Measurements from ENCODE around the gene GALC.
A peak's percentile ranks its signal among the peaks of the same experiment; 100 is the strongest.

GALC gene

DNA sequence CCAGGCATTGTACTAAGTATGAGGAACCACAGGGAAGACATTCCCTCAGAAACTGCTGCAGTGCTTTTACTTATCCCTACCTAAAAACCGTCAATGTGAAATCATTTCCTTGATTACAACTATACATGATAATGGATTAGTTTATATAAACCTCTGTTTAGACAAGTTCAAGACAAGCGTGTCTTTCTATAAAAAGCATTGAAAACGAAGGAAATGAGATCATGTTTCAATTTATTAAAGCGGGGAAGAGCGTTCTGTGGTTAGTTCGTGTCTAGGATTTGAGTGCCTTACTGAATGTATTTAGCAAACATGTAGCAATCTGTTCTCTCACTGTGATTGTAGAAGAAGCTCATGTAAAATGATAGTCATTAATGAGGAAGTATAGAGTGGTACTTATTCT, 37.5 kb downstream of the GALC start:
- DNase-seq (ENCODE audit: low read depth): no peak

DNA sequence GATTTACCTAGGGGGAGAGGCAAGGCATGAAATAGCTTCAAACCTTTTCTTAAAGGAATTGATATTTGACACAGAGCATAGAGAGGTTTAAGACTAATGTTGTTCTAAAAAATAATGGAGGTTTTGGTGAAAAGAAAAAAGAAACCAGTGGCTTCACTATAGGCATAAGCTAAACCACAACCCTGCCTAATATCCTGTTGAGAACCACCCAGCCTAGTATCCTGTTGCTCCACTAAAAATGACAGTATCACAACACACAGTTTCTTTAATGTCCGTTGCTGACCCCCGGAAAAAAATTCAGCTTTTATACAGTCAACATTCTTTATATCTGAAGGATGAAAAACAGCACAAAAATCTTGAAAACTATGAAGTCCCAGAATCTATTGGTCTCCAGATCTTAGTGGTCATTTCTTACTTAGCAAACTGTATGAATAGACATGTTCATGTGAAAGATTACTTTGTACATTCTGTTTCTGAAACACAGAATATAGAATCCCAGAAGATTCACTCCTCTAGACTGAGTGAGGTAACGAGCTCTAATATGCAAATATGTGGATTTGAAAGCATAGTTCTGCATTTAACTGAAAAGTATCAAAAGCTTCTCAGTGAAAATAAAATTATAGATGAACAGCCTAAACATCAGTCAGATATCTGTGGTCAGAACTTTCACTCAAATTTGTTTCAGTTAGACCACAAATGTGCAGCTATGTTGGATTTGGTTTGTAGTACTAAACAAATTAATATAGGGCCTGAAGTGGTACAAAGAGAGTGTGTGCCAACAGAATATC, 40.5 kb downstream of the GALC start:
- DNase-seq (ENCODE audit: low read depth): no peak

DNA sequence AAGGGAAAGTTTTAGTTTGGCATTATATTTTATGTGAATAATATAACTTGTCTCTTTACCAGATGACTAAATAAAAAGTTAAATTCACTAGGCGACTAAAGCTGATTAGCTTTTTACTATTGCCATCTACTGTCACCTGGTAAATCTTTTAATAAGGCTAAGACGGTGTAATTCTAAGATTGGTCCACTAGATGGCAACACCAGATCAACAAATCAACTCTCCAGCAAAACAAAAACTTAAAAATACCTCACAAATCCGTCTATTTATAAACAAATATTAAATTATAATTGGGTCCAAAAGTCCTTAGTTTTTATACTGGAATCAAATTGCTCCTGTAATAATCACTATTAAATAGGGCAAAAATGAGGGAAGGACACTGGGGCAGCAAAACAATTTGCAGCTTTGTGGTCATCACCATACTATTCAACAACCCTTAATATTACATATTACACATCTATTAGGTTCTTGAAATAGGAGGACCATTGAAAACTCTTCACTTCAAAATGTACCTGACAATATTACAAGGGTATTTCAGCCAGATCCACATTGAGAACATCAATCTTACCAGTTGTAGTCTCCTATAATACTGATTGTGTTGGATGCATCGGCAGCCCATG, 47.9 kb downstream of the GALC start:
- DNase-seq (ENCODE audit: low read depth): peak; percentile 21

DNA sequence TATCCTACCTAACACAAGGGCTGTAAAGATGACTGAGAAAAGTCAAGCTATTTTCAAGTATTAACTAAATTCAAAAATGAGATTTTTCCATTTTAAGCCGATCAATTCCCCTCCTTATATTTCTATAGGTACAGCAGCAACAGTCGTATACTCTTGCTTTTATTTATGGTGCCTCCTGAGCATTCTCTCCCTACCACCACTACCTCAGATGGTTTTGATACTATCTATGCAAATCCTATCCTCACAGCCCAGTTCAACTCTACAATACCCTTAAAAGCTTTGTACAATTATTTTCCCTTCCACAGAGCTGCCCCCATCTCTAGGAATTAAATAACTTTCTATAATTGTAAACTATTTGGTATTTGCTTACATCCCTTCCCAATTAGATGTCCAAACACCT, 52.1 kb downstream of the GALC start:
- DNase-seq (ENCODE audit: low read depth): no peak

DNA sequence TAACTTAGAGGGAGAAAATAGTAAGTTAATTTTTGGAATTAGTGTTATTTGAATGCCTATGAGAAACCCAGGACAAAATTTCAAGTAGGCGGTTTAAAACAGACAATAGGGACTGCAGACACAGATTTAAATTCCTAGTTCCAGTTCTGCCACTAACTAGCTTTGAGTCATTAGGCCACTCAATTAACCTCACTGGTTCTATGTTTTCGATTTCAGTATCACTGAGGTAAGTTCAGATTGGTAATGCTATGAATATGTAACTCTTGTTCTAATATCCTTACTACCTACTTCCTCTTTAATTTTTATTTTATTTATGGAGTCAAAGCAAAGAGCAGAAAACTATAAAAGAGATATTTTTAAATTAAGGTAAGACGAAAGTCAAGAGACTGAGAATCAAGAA, 52.6 kb downstream of the GALC start:
- no peak for DNase-seq (ENCODE audit: low read depth)

DNA sequence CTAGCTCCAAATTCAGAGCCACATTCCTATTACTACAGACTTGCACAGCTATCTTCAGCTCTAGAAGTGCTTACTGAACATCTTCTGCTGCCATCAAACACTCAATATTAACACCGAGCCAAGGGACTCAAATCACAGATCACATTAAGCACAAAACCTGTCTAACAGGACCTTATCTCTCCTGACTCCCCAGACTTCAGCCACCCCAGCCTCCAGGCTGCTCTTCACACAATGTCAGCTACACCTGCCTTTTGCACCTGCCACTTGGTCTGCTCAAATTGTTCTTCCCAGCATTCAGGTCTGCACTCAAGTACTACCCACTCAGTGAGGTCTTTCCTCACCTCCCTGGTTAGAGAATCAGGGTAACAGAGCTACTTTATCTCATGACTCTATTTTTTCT, 57.1 kb downstream of the GALC start:
- no peak for DNase-seq (ENCODE audit: low read depth)

DNA sequence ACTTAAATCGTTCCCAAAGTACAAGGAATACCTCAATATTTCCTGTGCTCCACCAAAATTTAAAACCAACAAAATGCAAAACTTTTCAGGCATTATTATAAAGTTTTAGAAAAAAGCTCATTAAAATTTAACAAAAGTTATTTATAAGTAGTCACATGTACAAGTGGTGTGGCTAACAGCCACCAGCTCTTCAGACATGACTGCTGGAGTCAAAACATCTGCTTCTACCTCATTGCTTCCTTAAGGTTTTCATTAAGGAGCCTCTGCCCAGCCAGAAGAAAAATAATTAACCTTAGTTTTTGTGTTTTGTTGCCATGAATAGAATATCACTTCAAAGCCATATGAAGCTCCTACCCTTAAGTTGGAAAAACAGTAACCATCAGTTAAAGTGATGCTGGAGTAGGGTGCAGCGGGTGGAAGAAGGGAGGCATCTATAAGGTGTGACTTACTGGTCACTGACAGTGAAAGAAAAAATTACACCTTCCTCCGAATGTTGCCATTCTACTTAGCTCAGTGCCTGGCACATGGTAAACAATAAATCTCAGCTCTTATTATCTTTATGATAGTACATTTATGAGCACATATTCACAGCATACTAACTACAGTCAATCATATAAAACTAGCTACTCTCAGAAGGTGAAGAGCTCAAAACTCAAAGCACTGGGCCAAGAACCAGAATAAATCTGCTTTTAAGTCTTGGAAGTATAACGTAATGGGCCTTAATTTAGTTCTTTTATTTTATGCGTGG, 57.7 kb downstream of the GALC start:
- peak; percentile 9 for DNase-seq (ENCODE audit: low read depth)

DNA sequence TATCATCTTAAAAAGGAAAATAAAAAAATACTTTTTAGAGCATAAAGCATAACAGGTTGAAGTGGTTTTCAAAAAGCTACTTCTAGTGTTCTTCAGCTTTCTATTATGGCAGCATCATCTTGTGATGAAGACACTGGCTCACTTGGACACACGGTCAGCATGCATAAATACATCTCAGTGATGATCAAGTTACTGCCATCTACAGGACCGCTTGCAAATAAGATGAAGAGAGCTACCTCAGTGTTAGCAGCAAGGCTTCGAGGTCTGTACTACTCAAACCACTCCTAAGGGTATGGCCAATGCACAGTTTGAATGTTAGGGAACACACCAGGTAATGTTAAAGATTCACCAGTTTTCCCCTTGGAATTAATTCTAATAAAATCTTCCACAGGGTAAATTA, 58.8 kb downstream of the GALC start:
- DNase-seq (ENCODE audit: low read depth): no peak

DNA sequence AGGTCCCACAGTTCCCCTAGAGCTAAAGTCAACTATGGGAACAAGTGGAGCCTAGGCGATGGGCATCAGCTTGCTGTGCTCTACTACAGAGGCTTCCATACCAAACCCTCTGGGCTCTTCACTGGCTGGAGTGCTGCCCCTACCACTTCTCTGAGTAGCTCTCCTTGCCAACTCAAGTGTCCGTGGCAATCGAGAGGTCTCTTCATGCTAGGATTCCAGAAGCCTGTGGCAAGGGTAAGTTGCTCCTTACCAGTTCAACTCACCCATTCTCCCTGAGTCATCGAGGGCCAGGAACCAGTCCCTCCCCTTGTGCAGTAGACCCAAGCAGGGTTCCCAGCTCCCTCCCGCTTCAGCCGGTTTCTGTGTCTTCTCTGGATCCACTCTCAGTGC, 76.1 kb downstream of the GALC start:
- DNase-seq (ENCODE audit: low read depth): no peak

DNA sequence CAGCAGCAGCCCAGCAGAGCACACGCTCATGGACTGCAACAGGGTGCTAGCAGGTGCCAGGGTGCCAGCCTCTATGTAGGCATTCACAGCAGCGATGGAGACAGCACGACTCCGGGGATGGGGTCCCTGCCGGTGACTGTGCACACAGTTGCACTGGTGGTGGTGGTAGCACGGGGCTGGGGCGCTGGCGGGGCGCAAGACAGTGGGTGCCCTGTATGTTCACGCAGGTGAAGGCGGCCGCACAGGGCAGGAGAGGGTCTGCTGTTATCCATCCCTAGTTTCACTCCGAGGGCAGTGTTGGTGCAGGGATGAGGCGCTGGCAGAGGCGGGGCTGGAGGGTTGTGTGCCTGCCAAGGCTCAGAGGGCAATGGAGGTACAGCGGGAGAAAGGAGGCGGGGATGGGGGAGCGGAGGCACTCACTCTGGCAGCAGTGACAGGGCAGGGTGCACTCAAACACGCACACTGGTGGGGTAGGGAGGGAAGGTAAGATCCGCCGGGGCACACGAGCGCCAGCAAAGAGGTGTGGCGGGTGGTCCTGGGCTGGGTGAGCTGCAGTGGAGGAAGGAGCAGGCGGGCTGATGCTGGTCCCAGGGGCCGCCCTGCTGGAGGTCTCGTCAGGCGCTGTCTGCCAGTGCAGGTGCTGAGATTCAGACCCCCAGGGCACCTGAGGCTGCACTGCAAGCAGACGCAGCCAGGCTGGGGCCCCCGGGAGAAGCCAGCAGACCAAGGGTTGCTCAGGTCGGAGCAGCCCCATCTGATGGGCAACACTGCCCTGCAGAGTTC, 76.7 kb downstream of the GALC start:
- no peak for DNase-seq (ENCODE audit: low read depth)

DNA sequence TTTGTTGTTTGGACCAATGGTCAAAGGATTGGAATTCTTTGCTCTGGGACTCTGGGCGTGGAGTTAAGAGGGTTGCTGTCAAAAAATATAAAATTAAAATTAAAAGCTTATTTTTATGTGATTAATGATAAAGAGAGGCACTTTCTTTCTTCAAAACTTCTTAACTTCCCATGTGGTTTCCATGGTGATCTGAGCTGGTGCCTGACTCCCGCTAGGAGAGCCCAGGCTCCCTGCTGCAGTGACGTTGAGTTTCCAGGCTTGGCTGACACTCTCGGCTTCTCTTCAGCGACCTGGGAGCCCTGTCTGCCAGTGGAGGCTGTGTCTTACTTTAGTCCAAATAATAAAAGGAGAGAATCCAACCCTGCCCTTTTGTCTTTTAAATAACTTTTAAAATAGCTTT, 84.4 kb downstream of the GALC start:
- no peak for DNase-seq (ENCODE audit: low read depth)

DNA sequence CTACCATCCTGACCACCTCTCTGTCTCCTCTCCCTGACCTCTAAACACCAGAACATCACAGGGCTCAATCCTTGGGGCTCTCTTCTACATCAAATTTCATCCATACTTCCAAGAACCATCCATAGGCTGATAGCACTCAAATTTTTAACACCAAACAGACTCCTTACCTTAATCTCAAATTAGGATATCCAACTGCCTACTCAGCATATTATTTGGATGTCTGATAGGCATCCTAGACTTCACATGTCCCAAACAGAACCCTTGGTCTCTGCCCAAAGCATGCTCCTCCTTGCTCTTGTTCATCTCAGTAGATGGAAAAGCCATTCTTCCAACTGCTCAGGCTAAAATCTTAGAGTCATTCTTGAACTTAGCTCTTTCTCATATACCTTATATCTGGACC, 91.3 kb downstream of the GALC start:
- DNase-seq (ENCODE audit: low read depth): no peak

DNA sequence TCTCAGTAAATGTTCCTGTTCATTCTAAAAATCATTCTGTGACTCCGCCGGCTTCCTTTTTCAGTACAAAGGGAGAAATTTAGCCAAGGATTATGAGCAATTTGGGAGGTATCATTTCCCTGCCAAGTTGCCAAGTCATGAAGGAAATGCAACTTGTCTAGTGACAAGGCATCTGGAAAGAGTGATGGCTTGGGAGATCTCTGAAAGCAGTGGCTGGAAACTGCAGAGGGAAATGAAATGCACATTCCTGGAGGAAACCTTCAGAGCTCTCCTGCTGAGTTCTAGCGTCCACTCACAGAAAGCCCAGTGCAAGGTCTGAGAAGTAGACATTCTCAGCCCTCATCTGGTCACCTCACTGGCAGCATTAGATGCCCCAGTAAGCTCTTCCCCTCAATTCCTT, 91.7 kb downstream of the GALC start:
- no peak for DNase-seq (ENCODE audit: low read depth)

DNA sequence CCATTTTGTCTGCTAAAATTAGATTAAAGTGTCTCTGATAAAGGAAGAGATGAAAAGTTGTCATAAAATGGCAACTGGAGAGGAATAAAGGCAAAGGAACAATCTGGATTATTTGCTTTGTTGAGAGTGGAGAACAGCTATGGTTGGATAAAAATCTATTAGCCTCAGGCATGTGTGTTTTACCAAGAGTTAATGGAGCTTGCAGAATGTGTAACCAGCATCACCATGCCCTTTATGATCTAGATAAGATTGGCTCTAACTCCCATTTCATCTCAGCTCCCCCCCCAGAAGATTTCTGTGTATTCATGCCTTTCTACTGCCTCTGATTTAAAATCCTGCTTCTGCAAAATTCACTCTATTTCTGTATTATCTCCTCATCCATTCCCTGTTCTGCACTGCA, 93.8 kb downstream of the GALC start:
- no peak for DNase-seq (ENCODE audit: low read depth)

DNA sequence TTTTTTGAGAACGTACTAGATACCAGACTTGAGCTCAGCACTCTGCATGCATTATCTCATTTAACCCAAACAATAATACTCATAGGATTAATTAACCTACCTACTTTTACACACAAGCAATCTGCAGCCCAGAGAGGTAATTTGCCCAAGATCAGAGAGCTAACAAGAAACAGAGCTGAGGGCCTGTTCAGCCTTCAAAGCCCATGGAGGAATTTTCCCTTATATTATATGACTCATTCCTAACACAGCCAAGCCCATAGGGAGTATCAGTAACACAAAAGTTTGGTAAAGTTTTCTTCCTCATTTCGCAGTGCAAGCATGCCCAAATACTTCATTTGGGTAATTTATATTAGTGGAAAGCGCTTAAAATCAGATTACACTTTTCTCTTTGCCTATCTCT, 94.7 kb downstream of the GALC start:
- DNase-seq (ENCODE audit: low read depth): no peak

DNA sequence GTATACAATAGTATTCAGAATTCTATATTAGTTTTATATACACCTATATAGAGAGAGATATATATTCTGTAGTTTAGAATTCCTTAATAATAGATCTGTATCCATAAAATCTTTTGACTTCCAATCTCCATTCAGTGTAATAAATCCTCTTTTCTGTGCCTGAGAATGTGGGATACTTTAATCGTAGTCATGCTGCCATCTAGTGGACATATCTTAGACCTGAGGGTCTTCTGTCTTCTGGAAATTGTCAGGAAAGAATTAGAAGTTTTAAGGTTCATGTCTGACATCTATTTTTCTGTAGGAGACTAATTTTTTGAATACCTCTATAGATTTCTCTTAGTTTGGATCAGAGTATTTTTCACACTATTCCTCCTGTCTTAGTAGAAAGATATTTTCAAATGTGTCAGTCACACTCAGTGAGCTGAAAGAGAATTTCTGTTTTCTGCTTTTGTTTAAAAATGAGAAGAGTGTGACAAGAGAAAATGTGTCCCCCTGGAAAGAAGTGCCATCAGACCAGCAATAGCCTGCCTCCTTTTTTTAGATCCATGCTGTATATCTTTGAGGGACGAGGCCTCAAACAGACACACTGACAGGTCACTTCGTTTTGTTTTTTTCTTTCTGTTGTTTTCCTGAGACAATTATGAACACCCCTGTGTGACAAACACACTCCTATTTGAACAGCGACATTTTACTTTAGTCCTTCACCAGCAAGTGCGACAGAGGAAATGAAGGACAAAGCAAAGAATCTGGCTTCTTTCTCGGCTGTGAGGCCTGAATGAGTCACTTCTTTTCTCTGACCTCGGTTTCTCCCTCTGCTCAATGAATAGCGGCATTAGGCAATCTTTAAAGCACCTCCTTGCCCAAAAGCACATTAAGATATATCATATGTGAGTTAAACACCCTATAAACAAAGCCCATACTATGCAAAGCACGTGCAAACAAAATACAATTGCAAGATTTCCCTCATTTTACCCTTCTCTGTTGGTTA, 96.3 kb downstream of the GALC start:
- no peak for DNase-seq (ENCODE audit: low read depth)

DNA sequence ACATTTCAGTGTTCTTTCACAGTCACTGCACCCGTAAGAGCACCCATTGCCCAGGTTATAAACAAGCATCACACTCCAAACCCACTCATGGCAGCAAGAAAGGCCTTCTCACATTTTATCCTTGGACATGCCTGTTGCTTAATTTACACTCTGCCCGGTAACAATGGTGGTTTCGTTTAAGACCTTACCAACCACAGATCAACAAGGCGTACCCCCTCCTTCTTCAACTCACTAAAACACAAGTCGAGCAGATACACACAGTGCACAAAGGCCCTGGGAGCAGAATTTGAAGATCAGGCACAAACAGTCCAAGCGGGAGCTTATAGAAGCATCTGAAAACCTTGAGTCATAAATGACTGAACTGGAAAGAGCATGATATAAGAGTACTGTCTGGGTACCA, 98.1 kb downstream of the GALC start:
- no peak for DNase-seq (ENCODE audit: low read depth)

DNA sequence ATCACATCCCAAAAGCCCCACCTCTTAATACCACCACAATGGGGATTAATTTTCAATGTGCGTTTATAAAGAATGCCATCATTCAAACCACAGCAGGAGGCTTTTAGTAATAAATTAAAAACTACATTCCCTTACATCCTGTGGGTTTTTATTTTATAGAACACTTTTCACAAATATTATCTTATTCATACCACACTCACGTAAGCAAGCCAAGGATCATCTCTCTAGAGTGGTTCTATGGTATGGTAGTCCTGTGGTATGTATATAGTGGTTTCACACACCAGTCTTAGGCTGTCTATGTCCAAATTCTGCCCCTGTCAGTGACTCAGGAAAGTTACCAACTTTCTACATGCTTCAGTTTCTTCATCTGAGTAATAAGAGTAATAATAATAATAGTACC, 100.2 kb downstream of the GALC start:
- no peak for DNase-seq (ENCODE audit: low read depth)

DNA sequence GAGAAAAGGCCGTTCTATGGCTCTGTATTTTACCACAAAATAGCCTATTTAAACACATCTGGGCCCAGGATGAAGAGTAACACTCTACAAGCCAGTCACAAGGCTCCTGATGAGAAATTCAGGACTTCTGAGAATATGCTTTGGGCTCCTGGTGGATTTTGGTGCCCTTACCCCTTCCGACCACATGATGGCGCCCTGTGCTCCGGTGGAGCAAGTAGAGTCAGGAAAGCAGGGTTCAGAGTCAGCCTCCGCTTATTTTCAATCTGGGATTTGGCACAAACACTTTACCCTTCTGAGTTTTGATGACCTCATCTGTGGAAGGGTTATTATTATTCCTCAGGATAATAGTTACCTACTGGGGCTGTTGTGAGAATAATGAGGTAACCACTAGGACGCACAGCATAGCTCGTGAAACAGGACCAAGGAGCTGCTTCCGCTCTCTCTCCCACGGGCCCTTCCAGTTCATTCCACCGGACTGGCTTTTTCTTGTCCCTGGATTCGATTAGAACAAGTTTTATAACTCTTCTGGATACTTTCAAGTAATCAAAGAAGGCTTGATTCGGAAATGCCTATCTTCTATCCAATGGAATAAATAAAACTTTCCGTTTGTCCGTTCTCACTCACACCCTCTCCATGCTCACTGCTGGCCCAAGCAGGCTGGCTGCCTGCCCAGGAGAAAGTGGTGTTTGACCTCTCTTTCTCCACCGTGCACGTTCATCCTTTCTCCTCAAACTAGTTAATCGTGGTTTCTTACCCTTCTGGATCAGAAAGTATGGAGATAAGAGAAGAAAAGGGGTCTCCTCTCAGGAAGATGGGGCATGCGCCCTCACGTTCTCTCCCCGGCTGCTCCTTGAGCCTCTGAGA, 104.6 kb downstream of the GALC start:
- no peak for DNase-seq (ENCODE audit: low read depth)

DNA sequence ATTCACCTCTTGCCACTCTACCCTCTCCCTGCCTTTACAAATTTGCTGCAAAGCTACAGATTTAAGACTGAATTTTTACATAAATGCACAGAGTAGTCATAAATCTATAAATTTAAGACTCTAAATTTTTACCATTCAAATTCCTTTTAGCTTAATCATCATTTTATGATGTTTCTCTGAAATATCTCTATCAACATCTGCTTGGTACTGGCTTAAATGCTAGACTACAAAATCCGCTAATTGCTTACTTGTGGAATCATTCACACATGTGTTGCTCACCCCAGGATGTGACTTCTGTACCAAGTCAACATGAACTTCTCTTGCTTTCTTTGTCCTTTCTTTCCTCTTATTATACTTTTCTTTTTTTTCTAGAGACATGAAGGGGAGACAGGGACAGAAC, 109.2 kb downstream of the GALC start:
- no peak for DNase-seq (ENCODE audit: low read depth)
